Measurements from ENCODE around the gene SLC25A21. TPM values are rescaled to one million over a fixed set of nuclear protein-coding genes. Genes with fewer than 3 reads are reported as not detected.

Gene SLC25A21
- total RNA-seq, 5 donors from 2014 or later (not counting 1 experiment from before 2014, with no cell fraction given): not detected

DNA sequence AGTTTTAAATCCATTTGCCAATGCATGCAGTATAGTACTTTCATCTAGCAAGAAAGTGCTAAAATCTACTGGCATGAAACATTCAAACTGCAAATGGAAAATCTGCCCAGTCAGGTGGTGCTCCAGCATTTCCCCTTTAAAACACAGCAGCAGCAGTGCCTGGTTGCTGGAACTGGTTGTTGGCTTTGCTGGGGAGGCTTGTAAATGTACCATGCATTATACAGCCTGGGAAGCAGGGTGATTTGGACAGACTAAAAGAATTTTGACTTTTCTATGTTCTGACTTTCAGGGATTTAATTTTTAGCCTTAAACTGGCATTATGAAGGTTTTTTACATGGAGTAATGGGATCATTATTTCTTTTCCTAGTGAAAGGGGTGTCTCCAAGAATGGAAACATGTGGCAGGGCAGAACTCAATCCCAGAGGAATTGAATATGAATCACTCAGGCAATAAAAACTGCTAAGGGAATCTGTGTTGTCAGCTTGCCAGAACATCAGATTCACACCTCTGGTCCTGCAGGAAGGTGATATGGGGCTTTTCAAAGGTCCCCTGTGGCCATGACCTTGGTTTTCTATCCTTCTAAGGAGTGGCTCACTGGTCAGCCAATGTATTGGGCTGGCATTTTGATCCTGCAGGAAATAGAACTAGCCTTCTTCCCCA lies 519.7 kb downstream of the SLC25A21 start:
- ATAC-seq (replicated peaks in 1 of 4) (no peak), DNase-seq (no peak)
- no peak overlapping the region for H3K27ac ChIP-seq (ENCODE audit: low read length)
- Mint-ChIP-seq H3K27ac (no peak overlapping the region), H3K36me3 (no peaks in the 10 kb centered on the region), H3K4me3 (no peak overlapping the region), H3K4me1 (peaks cover 18 to 31% (median 26%) of the 10 kb centered on the region in 3 donors), H3K27me3 (peaks cover 54 to 90% of the 10 kb centered on the region in 2 donors), H3K9me3 (peaks cover 0 to 3% (median 0%) of the 10 kb centered on the region in 3 donors)
- H3K4me3 ChIP-seq (ENCODE audit: control insufficient read depth in 1 of 2, extremely low read depth in 1 of 2, low read length in 1 of 2): no peak overlapping the region
- no peaks in the 10 kb centered on the region for H3K36me3 ChIP-seq (ENCODE audit: control insufficient read depth in 2 of 2, extremely low read depth in 1 of 2, insufficient read depth in 1 of 2, low read length in 1 of 2)
- no peaks in the 10 kb centered on the region for H3K9me3 ChIP-seq
- ChIA-PET POLR2A (interaction anchor here in 1 of 2 donors (0.7 kb wide), 1 partner anchor 34 kb away, joined by 3 read pairs; no protein-coding TSS in a partner anchor), CTCF (no interaction called here)
- H3K4me1 ChIP-seq (ENCODE audit: control insufficient read depth in 1 of 2, extremely low read depth in 1 of 2, insufficient read depth in 2 of 2, low read length in 2 of 2): peaks cover 2 to 22% of the 10 kb centered on the region in 2 experiments
- peaks cover 35 to 51% of the 10 kb centered on the region in 2 experiments for H3K27me3 ChIP-seq (replicated peaks in 1 of 2; ENCODE audit: control insufficient read depth in 2 of 2, extremely low read depth in 1 of 2, insufficient read depth in 2 of 2, low read length in 1 of 2)

DNA sequence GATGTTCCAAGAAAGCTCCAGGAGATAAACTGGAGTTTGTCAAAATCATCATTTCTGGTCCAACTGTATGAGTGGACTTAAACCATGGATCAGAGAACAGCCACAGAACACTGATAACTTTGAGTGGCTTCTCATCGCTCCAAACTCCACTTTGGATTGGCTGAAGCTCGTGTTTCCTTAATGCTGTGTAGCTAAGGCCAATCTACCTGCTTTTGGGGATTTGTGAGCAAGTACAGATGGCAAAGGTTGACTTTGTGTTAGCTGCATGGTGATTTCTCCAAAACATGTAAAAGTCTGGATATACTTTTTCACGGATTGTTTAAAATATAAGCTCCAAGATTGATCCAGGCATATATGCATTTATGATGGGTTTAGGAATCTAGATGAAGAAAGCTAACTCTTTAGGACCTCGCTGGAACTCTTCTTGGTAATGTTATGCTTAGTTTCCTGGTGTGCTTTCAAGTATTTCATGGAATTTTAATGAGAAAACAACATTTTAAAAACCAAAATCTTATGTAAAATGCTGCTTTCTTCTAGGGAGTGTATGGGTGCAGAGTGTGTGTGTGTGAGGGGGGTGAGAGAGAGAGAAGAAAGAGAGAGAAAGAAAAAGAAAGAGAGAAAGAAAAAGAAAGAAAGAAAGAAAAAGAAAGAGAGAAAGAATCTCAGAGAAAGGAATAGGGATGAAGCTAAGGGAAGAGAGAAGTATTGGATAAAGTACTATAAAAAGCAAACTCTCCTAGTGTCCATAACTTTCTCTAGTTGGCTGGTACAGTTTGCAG lies 522.3 kb downstream of the SLC25A21 start:
- no peaks in the 10 kb centered on the region for H3K9me3 Mint-ChIP-seq
- no peaks in the 10 kb centered on the region for H3K36me3 Mint-ChIP-seq
- H3K36me3 ChIP-seq (ENCODE audit: control insufficient read depth in 2 of 2, extremely low read depth in 1 of 2, insufficient read depth in 1 of 2, low read length in 1 of 2): no peaks in the 10 kb centered on the region
- H3K4me3 Mint-ChIP-seq: no peak overlapping the region
- H3K27ac ChIP-seq (ENCODE audit: low read length): no peak overlapping the region
- POLR2A ChIA-PET: no interaction called here
- peaks cover 50 to 84% of the 10 kb centered on the region in 2 donors for H3K27me3 Mint-ChIP-seq
- H3K4me3 ChIP-seq (ENCODE audit: control insufficient read depth in 1 of 2, extremely low read depth in 1 of 2, low read length in 1 of 2): no peak overlapping the region
- no peak overlapping the region for H3K27ac Mint-ChIP-seq
- H3K9me3 ChIP-seq: no peaks in the 10 kb centered on the region
- CTCF ChIA-PET: no interaction called here
- peaks cover under 1 to 10% (median 7%) of the 10 kb centered on the region in 3 donors for H3K4me1 Mint-ChIP-seq
- peaks cover 0 to 3% of the 10 kb centered on the region in 2 experiments for H3K4me1 ChIP-seq (ENCODE audit: control insufficient read depth in 1 of 2, extremely low read depth in 1 of 2, insufficient read depth in 2 of 2, low read length in 2 of 2)
- no peak for ATAC-seq (replicated peaks in 1 of 4)
- peaks cover 38 to 45% of the 10 kb centered on the region in 2 experiments for H3K27me3 ChIP-seq (replicated peaks in 1 of 2; ENCODE audit: control insufficient read depth in 2 of 2, extremely low read depth in 1 of 2, insufficient read depth in 2 of 2, low read length in 1 of 2)
- no CpG with 5 or more reads among the region's 4 CpGs for WGBS (ENCODE audit: insufficient coverage)
- no peak for DNase-seq

DNA sequence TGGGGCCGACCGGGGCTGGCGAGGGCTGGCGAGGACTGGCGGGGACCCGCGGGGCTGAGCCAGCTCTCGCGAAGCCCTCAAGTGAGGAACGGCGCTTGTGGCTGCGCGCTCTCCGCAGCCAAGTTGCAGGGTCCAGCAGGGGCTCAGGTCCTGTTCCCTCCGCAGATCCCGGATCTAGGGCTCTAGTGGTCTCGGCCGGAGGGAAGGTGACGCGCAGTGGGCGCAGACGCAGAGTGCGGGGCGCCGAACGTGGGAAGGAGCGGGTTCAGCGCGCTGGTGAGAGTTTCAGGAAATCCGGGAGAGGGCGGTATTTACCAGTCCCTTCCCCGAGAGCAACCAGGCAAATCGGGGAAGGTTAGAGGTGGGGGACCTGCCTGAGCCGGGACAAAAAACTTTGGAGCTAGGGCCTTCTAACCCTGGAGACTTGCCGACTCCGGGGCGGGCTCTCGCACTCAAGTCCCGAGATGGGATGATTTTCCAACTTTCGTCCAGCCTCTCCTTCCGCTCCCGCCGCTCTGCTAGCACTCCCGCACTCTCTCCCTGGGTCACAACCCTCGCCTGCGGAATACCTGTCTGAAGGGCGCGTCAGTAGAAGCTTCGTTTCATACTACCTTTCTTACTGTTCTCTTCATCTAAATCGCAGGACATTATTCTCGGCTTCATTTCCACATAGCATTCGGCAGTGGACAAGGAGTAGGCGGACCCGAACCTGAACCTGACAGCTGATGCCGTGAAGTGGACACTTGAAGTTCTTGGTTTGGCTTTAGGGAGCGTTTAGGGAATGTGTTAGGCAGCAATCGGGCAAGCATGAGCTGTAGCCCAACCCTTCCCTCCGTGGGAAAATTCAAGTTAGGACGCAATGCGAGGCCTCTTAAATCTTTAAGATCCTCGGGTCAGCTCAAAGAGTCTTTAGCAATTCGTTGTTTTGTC lies 524.3 kb downstream of the SLC25A21 start:
- no peak overlapping the region for H3K4me3 Mint-ChIP-seq
- Histone ChIP-seq H3K36me3 (ENCODE audit: control insufficient read depth in 2 of 2, extremely low read depth in 1 of 2, insufficient read depth in 1 of 2, low read length in 1 of 2) (no peaks in the 10 kb centered on the region), H3K27ac (ENCODE audit: low read length) (no peak overlapping the region), H3K4me1 (ENCODE audit: control insufficient read depth in 1 of 2, extremely low read depth in 1 of 2, insufficient read depth in 2 of 2, low read length in 2 of 2) (no peaks in the 10 kb centered on the region), H3K27me3 (replicated peaks in 1 of 2; ENCODE audit: control insufficient read depth in 2 of 2, extremely low read depth in 1 of 2, insufficient read depth in 2 of 2, low read length in 1 of 2) (peaks cover 25 to 32% of the 10 kb centered on the region in 2 experiments), H3K9me3 (no peaks in the 10 kb centered on the region), H3K4me3 (ENCODE audit: control insufficient read depth in 1 of 2, extremely low read depth in 1 of 2, low read length in 1 of 2) (no peak overlapping the region)
- DNase-seq (no peak), ATAC-seq (replicated peaks in 1 of 4) (no peak)
- ChIA-PET POLR2A (no interaction called here), CTCF (no interaction called here)
- WGBS (ENCODE audit: insufficient coverage): 8% methylated on average over 58 of the region's 62 CpGs
- H3K36me3 Mint-ChIP-seq: no peaks in the 10 kb centered on the region
- peaks cover 45 to 72% of the 10 kb centered on the region in 2 donors for H3K27me3 Mint-ChIP-seq
- H3K27ac Mint-ChIP-seq: no peak overlapping the region
- no peaks in the 10 kb centered on the region for H3K9me3 Mint-ChIP-seq
- H3K4me1 Mint-ChIP-seq: peaks cover 0 to 6% (median 0%) of the 10 kb centered on the region in 3 donors

DNA sequence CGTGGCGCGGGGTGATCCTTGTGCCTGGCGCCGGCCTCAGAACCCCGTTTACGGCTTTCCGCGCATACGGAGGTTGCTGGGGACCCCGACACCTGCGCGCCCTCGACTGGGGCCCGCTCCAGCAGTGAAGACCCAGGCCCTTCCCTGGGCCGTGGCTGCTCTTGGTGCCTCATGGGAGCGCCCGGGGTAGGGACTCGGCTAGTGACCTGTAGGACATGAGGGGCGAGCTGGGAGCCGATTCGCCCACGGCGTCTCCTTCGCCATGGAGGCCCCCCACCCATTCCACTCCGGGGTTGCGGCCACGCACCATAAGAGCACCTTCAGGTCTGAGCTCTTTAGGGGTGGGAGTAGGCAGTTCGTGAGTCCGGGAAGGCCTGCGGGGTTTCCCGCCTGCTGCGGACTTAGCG lies 525.0 kb downstream of the SLC25A21 start:
- H3K9me3 ChIP-seq: no peaks in the 10 kb centered on the region
- DNase-seq (no peak), ATAC-seq (replicated peaks in 1 of 4) (no peak)
- Mint-ChIP-seq H3K27me3 (peaks cover 38 to 65% of the 10 kb centered on the region in 2 donors), H3K9me3 (no peaks in the 10 kb centered on the region), H3K4me1 (peaks cover 0 to 6% (median 0%) of the 10 kb centered on the region in 3 donors), H3K27ac (no peak overlapping the region), H3K4me3 (no peak overlapping the region), H3K36me3 (no peaks in the 10 kb centered on the region)
- 10% methylated on average over 22 of the region's 34 CpGs for WGBS (ENCODE audit: insufficient coverage)
- ChIA-PET CTCF (no interaction called here), POLR2A (no interaction called here)
- H3K36me3 ChIP-seq (ENCODE audit: control insufficient read depth in 2 of 2, extremely low read depth in 1 of 2, insufficient read depth in 1 of 2, low read length in 1 of 2): no peaks in the 10 kb centered on the region
- no peak overlapping the region for H3K4me3 ChIP-seq (ENCODE audit: control insufficient read depth in 1 of 2, extremely low read depth in 1 of 2, low read length in 1 of 2)
- no peak overlapping the region for H3K27ac ChIP-seq (ENCODE audit: low read length)
- peaks cover 20 to 29% of the 10 kb centered on the region in 2 experiments for H3K27me3 ChIP-seq (replicated peaks in 1 of 2; ENCODE audit: control insufficient read depth in 2 of 2, extremely low read depth in 1 of 2, insufficient read depth in 2 of 2, low read length in 1 of 2)
- no peaks in the 10 kb centered on the region for H3K4me1 ChIP-seq (ENCODE audit: control insufficient read depth in 1 of 2, extremely low read depth in 1 of 2, insufficient read depth in 2 of 2, low read length in 2 of 2)

DNA sequence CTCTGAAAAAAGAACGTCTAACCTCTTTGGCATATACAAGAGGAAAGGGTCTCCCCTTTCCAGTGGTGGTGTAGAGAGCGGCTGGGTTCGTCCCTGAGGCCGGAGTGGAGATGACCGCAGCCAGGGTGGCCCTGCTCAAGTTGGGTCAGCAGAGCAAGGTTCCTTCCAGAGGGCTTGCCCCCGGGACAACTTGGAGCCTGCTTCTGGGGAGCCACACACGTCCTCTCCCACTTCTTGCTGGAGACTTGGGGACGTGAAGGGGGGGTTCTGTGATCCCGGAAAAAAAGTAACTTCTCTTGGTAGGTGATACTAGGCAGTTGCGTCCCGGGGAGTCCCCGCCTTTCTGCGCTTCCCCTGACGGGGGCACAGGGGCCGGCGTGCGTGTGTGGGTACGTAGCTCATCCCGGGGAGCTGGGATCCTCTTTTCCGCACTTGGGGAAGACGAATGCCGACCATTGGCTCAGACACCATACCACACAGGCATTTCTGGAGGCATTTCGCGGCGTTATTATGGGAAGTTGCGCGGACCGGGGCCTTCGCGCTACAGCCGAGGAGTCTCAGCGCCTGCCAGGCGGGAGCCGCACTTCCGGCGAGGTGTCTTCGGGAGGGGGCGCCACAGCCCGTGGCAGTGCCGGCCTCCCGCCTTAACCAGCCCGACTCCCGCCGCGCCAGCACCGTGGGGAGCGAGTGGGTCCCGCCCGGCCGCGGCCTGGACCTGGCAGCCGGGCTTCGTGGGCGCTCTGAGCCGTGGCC lies 525.6 kb downstream of the SLC25A21 start:
- CTCF ChIA-PET: no interaction called here
- Histone ChIP-seq H3K9me3 (no peaks in the 10 kb centered on the region), H3K27me3 (replicated peaks in 1 of 2; ENCODE audit: control insufficient read depth in 2 of 2, extremely low read depth in 1 of 2, insufficient read depth in 2 of 2, low read length in 1 of 2) (peaks cover 17 to 29% of the 10 kb centered on the region in 2 experiments), H3K27ac (ENCODE audit: low read length) (no peak overlapping the region), H3K36me3 (ENCODE audit: control insufficient read depth in 2 of 2, extremely low read depth in 1 of 2, insufficient read depth in 1 of 2, low read length in 1 of 2) (no peaks in the 10 kb centered on the region), H3K4me3 (ENCODE audit: control insufficient read depth in 1 of 2, extremely low read depth in 1 of 2, low read length in 1 of 2) (no peak overlapping the region), H3K4me1 (ENCODE audit: control insufficient read depth in 1 of 2, extremely low read depth in 1 of 2, insufficient read depth in 2 of 2, low read length in 2 of 2) (no peaks in the 10 kb centered on the region)
- DNase-seq (no peak), ATAC-seq (replicated peaks in 1 of 4) (no peak)
- peaks cover 35 to 61% of the 10 kb centered on the region in 2 donors for H3K27me3 Mint-ChIP-seq
- no peaks in the 10 kb centered on the region for H3K9me3 Mint-ChIP-seq
- H3K4me3 Mint-ChIP-seq: no peak overlapping the region
- peaks cover 0 to 6% (median 0%) of the 10 kb centered on the region in 3 donors for H3K4me1 Mint-ChIP-seq
- POLR2A ChIA-PET: interaction anchor here in 1 of 2 donors (0.7 kb wide), 1 partner anchor 177 kb away, joined by 3 read pairs; no protein-coding TSS in a partner anchor
- 9% methylated on average over 46 of the region's 55 CpGs for WGBS (ENCODE audit: insufficient coverage)
- peak overlapping the region in 1 of 2 donors; percentile 36 for H3K27ac Mint-ChIP-seq
- no peaks in the 10 kb centered on the region for H3K36me3 Mint-ChIP-seq
